ENCODE results near the gene PTPN18. TPM values are rescaled to one million over a fixed set of nuclear protein-coding genes. Genes with fewer than 3 reads are reported as not detected.

Gene PTPN18
- total and polyA plus RNA-seq, 2 donors (not counting 3 experiments of a cell fraction or from before 2014, with no cell fraction given), result 39.4 to 39.6 TPM

- no peak for FAIRE-seq
- Histone ChIP-seq H3K4me2 (ENCODE audit: insufficient read depth, low read length) (no peak overlapping the region), H3K9ac (replicated peaks; ENCODE audit: extremely low read depth, insufficient read depth, low read length) (no peak overlapping the region), H3K4me3 (replicated peaks in 1 of 3; ENCODE audit: insufficient read depth in 1 of 3, low read depth in 1 of 3, low read length in 3 of 3) (no peak overlapping the region), H3K79me2 (ENCODE audit: control insufficient read depth, insufficient read depth, low read length) (peaks cover 5% of the 10 kb centered on the region), H4K20me1 (replicated peaks; ENCODE audit: control insufficient read depth, extremely low read depth, insufficient read depth, low read length) (no peaks in the 10 kb centered on the region), H3K27ac (ENCODE audit: insufficient read depth, low read depth, low read length) (no peak overlapping the region), H3K9me1 (replicated peaks; ENCODE audit: control insufficient read depth, extremely low read depth, insufficient read depth, low read length) (no peaks in the 10 kb centered on the region), H3K9me3 (replicated peaks; ENCODE audit: control insufficient read depth, insufficient read depth, low read length) (no peaks in the 10 kb centered on the region), H2AFZ (ENCODE audit: low read depth, low read length) (no peak overlapping the region), H3K36me3 (ENCODE audit: control insufficient read depth in 2 of 2, extremely low read depth in 1 of 2, insufficient read depth in 2 of 2, low read length in 2 of 2) (no peaks in the 10 kb centered on the region), H3K4me1 (ENCODE audit: control insufficient read depth, extremely low read depth, insufficient read depth, low read length) (peaks cover 14% of the 10 kb centered on the region), H3K27me3 (ENCODE audit: control insufficient read depth in 2 of 2, insufficient read depth in 2 of 2, low read length in 2 of 2) (no peaks in the 10 kb centered on the region)
- TF ChIP-seq POLR2AphosphoS5 (IDR thresholded peaks at IDR 0.05; ENCODE audit: insufficient read depth, low read depth, low read length), result no peak
- TF ChIP-seq POLR2A (IDR thresholded peaks at IDR 0.05; ENCODE audit: low read depth, low read length), result no peak
- no peak for TF ChIP-seq MAX (IDR thresholded peaks at IDR 0.05; ENCODE audit: insufficient read depth, insufficient read length)
- no peak for TF ChIP-seq CTCF (IDR thresholded peaks at IDR 0.05; ENCODE audit: extremely low read depth in 1 of 2, insufficient read depth in 1 of 2, low read depth in 1 of 2, low read length in 2 of 2)
- no peak for TF ChIP-seq GATA2 (IDR thresholded peaks at IDR 0.05; ENCODE audit: insufficient read depth, insufficient read length, low read depth, low read length)
- no peak for TF ChIP-seq FOS (IDR thresholded peaks at IDR 0.05; ENCODE audit: borderline replicate concordance, insufficient read depth, low read length)
- TF ChIP-seq JUN (IDR thresholded peaks at IDR 0.05; ENCODE audit: borderline replicate concordance, insufficient read depth, insufficient read length, low read depth), result no peak
- TF ChIP-seq EZH2 (IDR thresholded peaks at IDR 0.05; ENCODE audit: borderline replicate concordance, low read depth, low read length, severe bottlenecking), result no peak
- no peak for TF ChIP-seq MYC (IDR thresholded peaks at IDR 0.05; ENCODE audit: low read depth, low read length)
- intact Hi-C loops (cut with micrococcal nuclease), result no loop called here
- BruUV-seq (replicated peaks), result no TSS peak
- ChIA-PET POLR2A (no interaction called here), CTCF (interaction anchor here (1.2 to 1.7 kb wide), 3 partner anchors 14 to 16 kb away, joined by 4 to 5 read pairs (median 5); partner anchors contain the start of gene PTPN18)
- no peak for DNase-seq (ENCODE audit: low read depth, low spot score)
- dilution Hi-C loops (cut with MboI; ENCODE audit: extremely low pct_ligation_motif_present, low sequenced_read_pairs), result no loop called here
Measured at GRCh38 chr2:130369311-130369964, 13.6 kb downstream of the PTPN18 start.
